Measurements from ENCODE around the gene ZNF575.

The ZNF575 gene

GRCh38 chr19:43489979-43490599 is 42.9 kb upstream of the ZNF575 start:
- no peak overlapping the region for H3K4me3 ChIP-seq (ENCODE audit: control insufficient read depth, low read depth, low read length)
- no peak for TF ChIP-seq CTCF (IDR thresholded peaks at IDR 0.05; ENCODE audit: control insufficient read depth, insufficient read depth, low read depth, low read length, missing control alignments)
- DNase-seq (ENCODE audit: low read depth): no peak

- DNase-seq (ENCODE audit: low read depth): no peak
- no peak for TF ChIP-seq CTCF (IDR thresholded peaks at IDR 0.05; ENCODE audit: control insufficient read depth, insufficient read depth, low read depth, low read length, missing control alignments)
- no peak overlapping the region for H3K4me3 ChIP-seq (ENCODE audit: control insufficient read depth, low read depth, low read length)
These were observed 42.2 kb upstream of the ZNF575 start for GRCh38 chr19:43490759-43491158.

GRCh38 chr19:43495082-43495481 is 37.9 kb upstream of the ZNF575 start:
- TF ChIP-seq CTCF (IDR thresholded peaks at IDR 0.05; ENCODE audit: control insufficient read depth, insufficient read depth, low read depth, low read length, missing control alignments): no peak
- DNase-seq (ENCODE audit: low read depth): no peak

GRCh38 chr19:43496960-43497359 is 36.0 kb upstream of the ZNF575 start:
- H3K4me3 ChIP-seq (ENCODE audit: control insufficient read depth, low read depth, low read length): no peak overlapping the region
- no peak for DNase-seq (ENCODE audit: low read depth)
- no peak for TF ChIP-seq CTCF (IDR thresholded peaks at IDR 0.05; ENCODE audit: control insufficient read depth, insufficient read depth, low read depth, low read length, missing control alignments)

More at GRCh38 chr19:43495082-43495481, 37.9 kb upstream of the ZNF575 start:
- H3K4me3 ChIP-seq (ENCODE audit: control insufficient read depth, low read depth, low read length): no peak overlapping the region

- TF ChIP-seq CTCF (IDR thresholded peaks at IDR 0.05; ENCODE audit: control insufficient read depth, insufficient read depth, low read depth, low read length, missing control alignments): no peak
- no peak for DNase-seq (ENCODE audit: low read depth)
These were observed 34.6 kb upstream of the ZNF575 start for GRCh38 chr19:43498233-43498842.

GRCh38 chr19:43499042-43499441 is 33.9 kb upstream of the ZNF575 start:
- no peak for TF ChIP-seq CTCF (IDR thresholded peaks at IDR 0.05; ENCODE audit: control insufficient read depth, insufficient read depth, low read depth, low read length, missing control alignments)
- DNase-seq (ENCODE audit: low read depth): no peak
- H3K4me3 ChIP-seq (ENCODE audit: control insufficient read depth, low read depth, low read length): no peak overlapping the region

More at GRCh38 chr19:43498233-43498842, 34.6 kb upstream of the ZNF575 start:
- H3K4me3 ChIP-seq (ENCODE audit: control insufficient read depth, low read depth, low read length): no peak overlapping the region

Measured in AG09309 (cell line).